GM12873 (cell line): ENCODE data around the gene PPP2R2C.

ENCODE experiments used
- TF ChIP-seq, protein P1 (sequence below): IDR thresholded peaks from 2 replicates; pipeline ENCODE4 v1.5.1; 2012; ENCODE audit warnings: low read depth, mild to moderate bottlenecking, moderate library complexity, low read length, control low read depth; ENCODE audit not compliant: insufficient read depth; ENCODE audit errors: missing control alignments

The PPP2R2C gene

GRCh38 chr4:6472008-6472386 lies 417 bp downstream of the PPP2R2C start:
- TF ChIP-seq, protein P1, sequence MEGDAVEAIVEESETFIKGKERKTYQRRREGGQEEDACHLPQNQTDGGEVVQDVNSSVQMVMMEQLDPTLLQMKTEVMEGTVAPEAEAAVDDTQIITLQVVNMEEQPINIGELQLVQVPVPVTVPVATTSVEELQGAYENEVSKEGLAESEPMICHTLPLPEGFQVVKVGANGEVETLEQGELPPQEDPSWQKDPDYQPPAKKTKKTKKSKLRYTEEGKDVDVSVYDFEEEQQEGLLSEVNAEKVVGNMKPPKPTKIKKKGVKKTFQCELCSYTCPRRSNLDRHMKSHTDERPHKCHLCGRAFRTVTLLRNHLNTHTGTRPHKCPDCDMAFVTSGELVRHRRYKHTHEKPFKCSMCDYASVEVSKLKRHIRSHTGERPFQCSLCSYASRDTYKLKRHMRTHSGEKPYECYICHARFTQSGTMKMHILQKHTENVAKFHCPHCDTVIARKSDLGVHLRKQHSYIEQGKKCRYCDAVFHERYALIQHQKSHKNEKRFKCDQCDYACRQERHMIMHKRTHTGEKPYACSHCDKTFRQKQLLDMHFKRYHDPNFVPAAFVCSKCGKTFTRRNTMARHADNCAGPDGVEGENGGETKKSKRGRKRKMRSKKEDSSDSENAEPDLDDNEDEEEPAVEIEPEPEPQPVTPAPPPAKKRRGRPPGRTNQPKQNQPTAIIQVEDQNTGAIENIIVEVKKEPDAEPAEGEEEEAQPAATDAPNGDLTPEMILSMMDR: no peak

DNA sequence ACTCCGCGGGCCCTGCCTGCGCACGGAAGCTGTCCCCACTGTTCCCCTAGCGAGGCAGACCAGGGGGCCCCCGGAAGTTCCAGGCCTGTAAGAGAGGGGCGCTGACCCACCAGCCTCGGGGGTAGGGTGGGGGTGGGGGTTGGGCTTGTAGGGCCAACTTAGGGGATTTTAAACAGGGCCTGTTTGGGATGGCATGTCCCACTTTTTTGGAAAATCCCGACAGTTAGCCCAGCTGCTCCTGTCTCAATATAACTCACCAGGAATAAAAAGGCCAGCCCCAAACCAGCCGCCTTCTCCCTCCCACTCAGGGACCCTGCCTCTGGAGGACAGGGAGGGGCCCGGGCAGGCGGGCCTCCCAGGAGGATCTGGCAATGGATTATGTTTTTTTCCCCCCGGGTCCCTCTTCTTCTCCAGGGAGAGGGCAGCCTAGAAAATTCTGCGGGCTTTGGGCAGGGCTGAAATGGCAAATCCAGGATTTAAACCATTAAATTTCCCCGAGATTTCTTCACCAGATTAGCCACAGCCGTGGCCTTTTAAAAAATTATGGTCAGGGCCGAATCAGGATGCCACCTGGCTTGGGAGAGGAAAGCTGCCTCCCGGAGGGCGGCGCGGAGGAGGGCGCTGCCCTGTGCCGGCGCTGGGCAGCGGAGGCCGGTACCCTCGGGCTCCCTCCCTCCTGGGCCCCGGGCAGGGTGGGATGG lies 957 bp downstream of the PPP2R2C start:
- TF ChIP-seq, protein P1: no peak

DNA sequence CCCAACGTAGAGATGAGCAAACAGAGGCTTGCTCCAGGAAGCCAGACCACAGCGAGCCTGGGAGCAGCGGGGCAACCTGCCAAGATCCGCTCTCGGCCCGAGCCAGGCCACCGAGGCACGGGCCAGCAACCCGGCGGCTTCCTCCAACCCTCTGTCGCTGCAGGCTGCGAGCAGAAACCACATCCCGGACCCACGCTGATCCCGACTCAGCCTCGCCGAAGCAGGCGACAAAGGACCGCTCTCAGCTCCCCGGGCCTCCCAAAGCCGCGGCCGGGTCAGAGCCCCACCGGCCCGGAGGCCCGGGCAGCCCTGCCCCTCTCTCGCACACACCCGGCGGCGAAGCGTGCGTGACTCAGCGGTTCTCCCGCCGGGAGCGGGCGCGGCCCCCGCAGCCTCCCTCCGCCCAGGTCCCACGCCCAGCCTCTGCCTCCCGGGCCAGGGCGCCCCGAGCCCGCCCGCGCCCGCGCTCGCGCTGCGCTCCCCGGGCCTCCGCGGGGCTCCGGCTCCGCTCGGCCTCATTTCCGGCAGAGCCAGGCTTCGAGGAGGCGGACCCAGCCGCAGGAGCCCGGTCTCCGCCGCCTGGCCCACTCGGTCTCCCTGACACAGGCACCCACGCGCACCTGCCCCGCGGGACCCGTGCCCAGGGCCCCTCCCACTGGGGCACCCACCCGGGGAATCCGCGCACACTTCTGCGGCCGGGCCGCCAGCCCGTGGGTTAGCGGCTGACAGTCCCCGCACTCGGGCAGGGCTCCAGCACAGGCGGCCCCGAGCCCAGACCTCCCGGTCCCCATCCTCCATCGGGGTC lies 1.7 kb downstream of the PPP2R2C start:
- TF ChIP-seq, protein P1: no peak

GRCh38 chr4:6469898-6470501 lies 2.4 kb downstream of the PPP2R2C start:
- TF ChIP-seq, protein P1: no peak

DNA sequence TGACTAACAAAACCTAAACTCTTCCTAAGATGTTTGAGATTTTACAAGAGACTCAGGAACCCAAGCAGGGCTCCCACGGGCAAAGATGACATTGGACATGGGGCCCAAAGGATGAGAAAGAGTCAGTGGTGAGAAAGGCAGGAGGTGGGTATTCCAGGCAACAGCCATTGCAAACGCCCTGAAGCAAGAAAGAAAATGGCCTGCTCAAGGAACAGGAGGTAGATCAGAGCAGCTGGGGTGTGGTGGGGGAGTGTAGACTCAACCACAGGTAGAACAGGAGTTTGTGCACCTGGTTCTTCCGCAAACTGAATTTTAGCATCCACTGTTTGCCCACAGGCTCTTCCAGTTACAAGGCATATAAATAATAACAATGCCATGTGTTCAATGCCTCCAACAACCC lies 3.3 kb downstream of the PPP2R2C start:
- TF ChIP-seq, protein P1: no peak

DNA sequence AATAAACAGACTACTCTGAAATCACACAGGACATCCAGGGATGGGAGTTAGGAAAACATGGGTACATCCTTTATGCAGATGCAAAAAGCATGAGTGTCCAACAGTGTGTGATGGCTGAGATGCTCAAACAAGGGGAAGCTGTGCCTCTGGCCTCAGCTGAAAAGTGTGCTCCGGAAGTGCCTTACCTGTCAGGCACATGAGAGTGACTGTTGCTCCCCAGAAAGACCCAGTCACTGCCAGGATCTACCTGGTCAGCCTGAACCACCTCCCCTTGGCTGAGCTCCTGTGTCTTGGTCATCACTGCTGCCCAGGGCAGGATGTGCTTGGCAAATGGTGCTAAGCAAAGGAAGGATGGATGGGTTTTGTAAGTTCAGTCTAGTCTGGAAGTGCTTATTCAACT lies 4.0 kb downstream of the PPP2R2C start:
- TF ChIP-seq, protein P1: no peak

- TF ChIP-seq, protein P1: no peak
Observed at GRCh38 chr4:6467600-6467999, 4.8 kb downstream of the PPP2R2C start.
